HepG2 (cell line): ENCODE measurements around the gene ARAP3. TPM values are rescaled to one million over a fixed set of nuclear protein-coding genes. Genes with fewer than 3 reads are reported as not detected.

Experiments
- ATAC-seq: fragments of 200-7000 bp; cut with Tn5 transposase; 3 replicates; pipeline ENCODE4 v1.9.1; 2020; ENCODE audit warnings: mild to moderate bottlenecking, moderate library complexity
- Bru-seq: library from RNA; stranded (reverse); fragments of 400-500 nt; gene quantifications from one replicate; lab custom pipeline; 2021; lab: Mats Ljungman, UMichigan
- BruChase-seq, 2 experiments: library from RNA; stranded (reverse); fragments of 400-500 nt; gene quantifications; one replicate each; lab custom pipeline; 2021; lab: Mats Ljungman, UMichigan
- BruUV-seq: library from RNA; stranded (reverse); fragments of 400-500 nt; replicated peaks from 2 replicates; lab custom pipeline; 2021; lab: Mats Ljungman, UMichigan
- CTCF ChIA-PET: fragments of 300-600 bp; formaldehyde crosslinking; extraction: SDS; loops from one replicate; lab custom pipeline; 2021; ENCODE audit warnings: low total read pairs, inconsistent platforms, low intra/inter-chr PET ratio; lab: Yijun Ruan, JAX
- POLR2A ChIA-PET: fragments of 350-600 bp; sonication (Branson Sonifier 250); formaldehyde crosslinking; loops from one replicate; lab custom pipeline; 2020; ENCODE audit warnings: antibody characterized with exemption, inconsistent platforms; lab: Yijun Ruan, JAX
- DNase-seq: peaks from one replicate; pipeline ENCODE4 v3.0.0-alpha.2; 2015; ENCODE audit warnings: low spot score
- FAIRE-seq: peaks from 3 replicates; lab custom pipeline; 2011; peaks lifted over from hg19 to GRCh38; lab: Jason Lieb, UNC
- H2AFZ ChIP-seq: one replicate; pipeline ENCODE4 v1.6.1; 2011; ENCODE audit warnings: low read length, inconsistent platforms
- H3K27ac ChIP-seq: fragments of 300-600 bp; 3 replicates; pipeline ENCODE4 v1.8.0; 2011; ENCODE audit warnings: mixed run types, mild to moderate bottlenecking, mixed read lengths, low read length, inconsistent platforms; ENCODE audit not compliant: insufficient read depth; ENCODE audit errors: extremely low read length
- H3K27me3 ChIP-seq, 2 experiments: fragments of 200-600 bp in 1 of 2; 2 replicates in 1 of 2; 3 replicates in 1 of 2; pipeline versions ENCODE4 v1.6.0 to v1.8.0; 2011; ENCODE audit warnings: low read length in 2 of 2, mild to moderate bottlenecking in 2 of 2, moderate library complexity in 2 of 2, inconsistent platforms in 1 of 2; ENCODE audit not compliant: insufficient read depth in 2 of 2, control insufficient read depth in 1 of 2
- H3K36me3 ChIP-seq, 2 experiments: fragments of 200-600 bp in 1 of 2; replicated peaks in 1 of 2; 2 replicates in 1 of 2; 3 replicates in 1 of 2; pipeline versions ENCODE4 v1.5.1 to v1.8.0; 2011; ENCODE audit warnings: low read length in 2 of 2, inconsistent platforms in 1 of 2; ENCODE audit not compliant: insufficient read depth in 2 of 2, control insufficient read depth in 1 of 2
- H3K4me1 ChIP-seq: 2 replicates; pipeline ENCODE4 v1.5.1; 2012; ENCODE audit warnings: low read length, inconsistent platforms; ENCODE audit not compliant: insufficient read depth
- H3K4me2 ChIP-seq: 2 replicates; pipeline ENCODE4 v1.6.0; 2011; ENCODE audit warnings: low read depth, low read length, inconsistent platforms
- H3K4me3 ChIP-seq, 3 experiments: fragments of 200-600 bp in 1 of 3; sonication (generic), shearing (Covaris generic) in 1 of 3; replicated peaks in 1 of 3; 2 replicates each; pipeline ENCODE4 v1.5.1; 2011 to 2016; ENCODE audit warnings: low read length in 3 of 3, inconsistent platforms in 2 of 3, low read depth in 2 of 3, mild to moderate bottlenecking in 2 of 3, control low read depth in 1 of 3, mixed read lengths in 1 of 3; ENCODE audit not compliant: insufficient read depth in 1 of 3
- H3K79me2 ChIP-seq: one replicate; pipeline ENCODE4 v1.6.1; 2011; ENCODE audit warnings: low read length, inconsistent platforms; ENCODE audit not compliant: insufficient read depth
- H3K9ac ChIP-seq: 2 replicates; pipeline ENCODE4 v1.6.0; 2011; ENCODE audit warnings: mild to moderate bottlenecking, low read depth, low read length, inconsistent platforms; ENCODE audit not compliant: insufficient read depth
- H3K9me3 ChIP-seq: 2 replicates; pipeline ENCODE4 v1.5.1; 2012; ENCODE audit warnings: mild to moderate bottlenecking, low read length
- H4K20me1 ChIP-seq: 2 replicates; pipeline ENCODE4 v1.6.0; 2011; ENCODE audit warnings: inconsistent platforms, mild to moderate bottlenecking, low read length, moderate library complexity; ENCODE audit not compliant: insufficient read depth
- CEBPB ChIP-seq: IDR thresholded peaks from 2 replicates; pipeline ENCODE4 v1.6.1; 2011; ENCODE audit warnings: low read depth, low read length, improper control_type of control experiment, borderline replicate concordance
- CHCHD3 ChIP-seq: sonication (generic); formaldehyde crosslinking; IDR thresholded peaks from 2 replicates; pipeline ENCODE4 v1.8.0; 2022; ENCODE audit warnings: mild to moderate bottlenecking, missing genetic modification reagents, moderate library complexity
- HMGXB3 ChIP-seq: sonication (generic); formaldehyde crosslinking; IDR thresholded peaks from 2 replicates; pipeline ENCODE4 v1.4.0; 2020; ENCODE audit warnings: missing genetic modification reagents, borderline replicate concordance
- HNRNPLL ChIP-seq: fragments of 200-400 bp; formaldehyde crosslinking; IDR thresholded peaks from 2 replicates; pipeline ENCODE4 v1.6.1; 2017; ENCODE audit warnings: mild to moderate bottlenecking, low read depth, low read length; ENCODE audit not compliant: poor library complexity, severe bottlenecking
- HNRNPUL1 ChIP-seq: fragments of 200-400 bp; formaldehyde crosslinking; IDR thresholded peaks from 2 replicates; pipeline ENCODE4 v1.6.1; 2017; ENCODE audit warnings: low read depth, mild to moderate bottlenecking, low read length, moderate library complexity
- SIN3B ChIP-seq: fragments of 150-350 bp; IDR thresholded peaks from 2 replicates; pipeline ENCODE4 v1.6.1; 2014; ENCODE audit warnings: low read length
- UBTF ChIP-seq: sonication (generic); formaldehyde crosslinking; IDR thresholded peaks from 2 replicates; pipeline ENCODE4 v1.4.0; 2020; ENCODE audit warnings: mild to moderate bottlenecking, missing genetic modification reagents
- ZFP41 ChIP-seq: sonication (generic); formaldehyde crosslinking; IDR thresholded peaks from 2 replicates; pipeline ENCODE4 v1.4.0; 2020; ENCODE audit warnings: mild to moderate bottlenecking, missing genetic modification reagents, borderline replicate concordance
- ZNF335 ChIP-seq: sonication (generic); formaldehyde crosslinking; IDR thresholded peaks from 2 replicates; pipeline ENCODE4 v1.4.0; 2020; ENCODE audit warnings: missing genetic modification reagents
- ZNF777 ChIP-seq: sonication (generic); formaldehyde crosslinking; IDR thresholded peaks from 2 replicates; pipeline ENCODE4 v1.4.0; 2020; ENCODE audit warnings: missing genetic modification reagents
- WGBS: methylation state at CpG from one replicate; pipeline ENCODE4 v1.1.6; 2017; ENCODE audit warnings: low lambda C conversion rate; 5-methylcytosine and 5-hydroxymethylcytosine counted together
- in situ Hi-C: cut with HindIII; loops from 2 replicates; pipeline ENCODE4 v1.10.0; 2017; ENCODE audit warnings: low pct_unique_long_range_greater_than_20kb; ENCODE audit not compliant: extremely low pct_ligation_motif_present
- intact Hi-C: fragments of 100-400 bp; cut with micrococcal nuclease; formaldehyde crosslinking; loops from one replicate; pipeline ENCODE4 v1.10.0; 2022; ENCODE audit not compliant: unreplicated experiment
- long read RNA-seq, 2 experiments: library from RNA in 1 of 2; library from polyadenylated mRNA in 1 of 2; stranded (forward) in 1 of 2; unstranded in 1 of 2; transcript quantifications; one replicate each; pipeline ENCODE4 v2.0.0, GENCODE V29; 2019 to 2022
- polyA minus RNA-seq, 3 experiments: library from RNA; depleted of rRNA, polyadenylated mRNA; stranded (reverse); fragments of >200 nt; gene quantifications; 2 replicates each; pipeline ENCODE4 v1.2.3, GENCODE V29; 2011; ENCODE audit warnings: low replicate concordance in 1 of 3
- polyA plus RNA-seq, 8 experiments: library from polyadenylated mRNA; depleted of rRNA in 3 of 8; stranded (reverse) in 7 of 8; unstranded in 1 of 8; fragments of >200 nt; fragmentation: Illumina TruSeq in 4 of 8; extraction: Trizol in 4 of 8; gene quantifications; 2 replicates each; pipeline versions ENCODE4 v1.2.1 to v1.2.3, GENCODE V29; 2011 to 2016; ENCODE audit warnings: low read depth in 4 of 8, missing spikeins in 1 of 8, mixed read lengths in 1 of 8; ENCODE audit not compliant: insufficient read depth in 1 of 8
- total RNA-seq, 5 experiments: library from RNA; depleted of rRNA; stranded (reverse); fragments of >200 nt; fragmentation: Illumina TruSeq; extraction: Trizol; gene quantifications; 2 replicates each; pipeline ENCODE4 v1.2.3, GENCODE V29; 2016; ENCODE audit warnings: low read depth in 1 of 5

Gene ARAP3
- total RNA-seq (2016; rRNA removed; fragmentation: Illumina TruSeq; extraction: Trizol) = 0.07 TPM in 1 of 2 replicates, not detected in the other
- total RNA-seq (2016; cell fraction: cytosol; rRNA removed; fragmentation: Illumina TruSeq; extraction: Trizol; ENCODE audit: low read depth) = not detected in 2 replicates
- total RNA-seq (2016; cell fraction: insoluble cytoplasmic fraction; rRNA removed; fragmentation: Illumina TruSeq; extraction: Trizol) = 0.04 and 0.10 TPM in 2 replicates
- 0.06 TPM in 1 of 2 replicates, not detected in the other for total RNA-seq (2016; cell fraction: membrane; rRNA removed; fragmentation: Illumina TruSeq; extraction: Trizol)
- not detected in 2 replicates for total RNA-seq (2016; cell fraction: nucleus; rRNA removed; fragmentation: Illumina TruSeq; extraction: Trizol)
- polyA plus RNA-seq (2011; rRNA removed) = 0.20 and 0.25 TPM in 2 replicates
- polyA plus RNA-seq (2011; cell fraction: cytosol; rRNA removed) = 0.08 and 0.15 TPM in 2 replicates
- polyA plus RNA-seq (2011; cell fraction: nucleus; rRNA removed) = 1.1 and 2.6 TPM in 2 replicates
- 0.17 TPM in 1 of 2 replicates, not detected in the other for polyA plus RNA-seq (2012)
- not detected in 2 replicates for polyA plus RNA-seq (2016; cell fraction: cytosol; fragmentation: Illumina TruSeq; extraction: Trizol; ENCODE audit: low read depth)
- polyA plus RNA-seq (2016; cell fraction: insoluble cytoplasmic fraction; fragmentation: Illumina TruSeq; extraction: Trizol; ENCODE audit: low read depth) = 0.05 TPM in 1 of 2 replicates, not detected in the other
- not detected in 2 replicates for polyA plus RNA-seq (2016; cell fraction: membrane; fragmentation: Illumina TruSeq; extraction: Trizol; ENCODE audit: low read depth)
- polyA plus RNA-seq (2016; cell fraction: nucleus; fragmentation: Illumina TruSeq; extraction: Trizol; ENCODE audit: insufficient read depth, low read depth) = 0.12 and 0.53 TPM in 2 replicates
- 0.64 and 8.2 TPM in 2 replicates for polyA minus RNA-seq (2011; rRNA and poly(A)+ RNA removed; ENCODE audit: low replicate concordance)
- polyA minus RNA-seq (2011; cell fraction: cytosol; rRNA and poly(A)+ RNA removed) = 0.20 TPM in 1 of 2 replicates, not detected in the other
- polyA minus RNA-seq (2011; cell fraction: nucleus; rRNA and poly(A)+ RNA removed) = 0.12 and 0.26 TPM in 2 replicates
- percentile 19 among the genes with signal in this experiment for Bru-seq, nascent RNA
- BruChase-seq, experiment 1, labeled RNA remaining after a 6-hour chase = percentile 26 among the genes with signal in this experiment
- BruChase-seq, experiment 2, labeled RNA remaining after a 2-hour chase = percentile 12 among the genes with signal in this experiment
- long read RNA-seq, experiment 1 = 0 reads
- long read RNA-seq, experiment 2, partial matches to known transcripts = 1 of 1 reads
- long read RNA-seq, experiment 2, other reads (novel, unspliced or antisense) = 0 of 1 reads

- POLR2A ChIA-PET = no interaction called here
- H3K4me1 ChIP-seq = peaks cover 20% of the 10 kb centered on the region
- no peaks in the 10 kb centered on the region for H3K9me3 ChIP-seq
- peak within 1 kb of the TSS; percentile 26 to 57 (median 45); a peak in 4 of 6 replicates for H3K4me3 ChIP-seq
- ATAC-seq (peak; percentile 74), DNase-seq (peak; percentile 9), FAIRE-seq (no peak)
- BruUV-seq = no TSS peak
- peak within 1 kb of the TSS; percentile 61 for H3K4me2 ChIP-seq
- 11% methylated on average over 27 of the region's 77 CpGs for WGBS
- H3K27me3 ChIP-seq = peaks cover 0 to 22% of the 10 kb centered on the region in 2 experiments; a peak in 3 of 5 replicates
- no peaks in the 10 kb centered on the region for H4K20me1 ChIP-seq
- no peak within 1 kb of the TSS for H3K9ac ChIP-seq
- no peak within 1 kb of the TSS for H3K27ac ChIP-seq
- CTCF ChIA-PET = no interaction called here
- intact Hi-C loops (no loop called here), in situ Hi-C loops (loop anchor here (25.0 kb wide), 1 partner anchor 455 kb away; no protein-coding TSS in a partner anchor)
- no peak within 1 kb of the TSS for H2AFZ ChIP-seq
- no peaks in the 10 kb centered on the region for H3K36me3 ChIP-seq
- no peaks in the 10 kb centered on the region for H3K79me2 ChIP-seq
- TF ChIP-seq HNRNPUL1 = no peak
- TF ChIP-seq CHCHD3 (CRISPR knock-in tag) = 0 out of 2 replicates have a peak, but pooled peaks have one; percentile 46
- TF ChIP-seq HNRNPLL = peak; percentile 33
- no peak for TF ChIP-seq ZNF335 (CRISPR knock-in tag)
- TF ChIP-seq HMGXB3 = no peak
- no peak for TF ChIP-seq SIN3B
- peak; percentile 73; the same call in 1 of the 2 replicates for TF ChIP-seq UBTF
- TF ChIP-seq ZFP41 (CRISPR knock-in tag) = no peak
- TF ChIP-seq CEBPB = peak; percentile 64; the same call in 1 of the 2 replicates
- peak; percentile 78 for TF ChIP-seq ZNF777
Measured at GRCh38 chr5:141681695-141682641, at the start of gene ARAP3. ARAP3 (minus strand) TSS chr5:141682230; CDS start chr5:141680486, 1,744 bp downstream.
